PC-9 (cell line): Measurements from ENCODE around the gene SHROOM3. TPM values are rescaled to one million over a fixed set of nuclear protein-coding genes. Genes with fewer than 3 reads are reported as not detected.

Source experiments
- BruUV-seq: library from RNA; stranded (reverse); fragments of 400-500 nt; replicated peaks from 2 replicates; lab custom pipeline; 2021; lab: Mats Ljungman, UMichigan
- CTCF ChIA-PET: fragments of 300-600 bp; sonication (Branson Sonifier 250); formaldehyde crosslinking; loops from one replicate; lab custom pipeline; 2022; ENCODE audit warnings: antibody characterized with exemption; lab: Charles Lee
- POLR2A ChIA-PET: fragments of 300-600 bp; sonication (Branson Sonifier 250); formaldehyde crosslinking; loops from one replicate; lab custom pipeline; 2022; ENCODE audit warnings: antibody characterized with exemption; ENCODE audit not compliant: unreplicated experiment; lab: Charles Lee
- DNase-seq, 2 experiments: peaks; one replicate each; pipeline versions ENCODE4 v3.0.0 to v3.0.0-alpha.2; 2015 to 2022; ENCODE audit warnings: mixed read lengths in 1 of 2
- H2AFZ ChIP-seq: fragments of 200-600 bp; sonication (generic); 2 replicates; pipeline ENCODE4 v1.8.1; 2017; ENCODE audit warnings: antibody characterized with exemption
- H3F3A ChIP-seq: fragments of 200-600 bp; sonication (generic); 2 replicates; pipeline ENCODE4 v1.8.1; 2017; ENCODE audit warnings: antibody characterized with exemption, mild to moderate bottlenecking, low read depth; ENCODE audit not compliant: insufficient read depth
- H3K27ac ChIP-seq: fragments of 200-600 bp; sonication (generic); 2 replicates; pipeline ENCODE4 v1.6.1; 2016; ENCODE audit warnings: mixed run types
- H3K27me3 ChIP-seq: fragments of 200-600 bp; sonication (generic); 2 replicates; pipeline ENCODE4 v1.6.1; 2016; ENCODE audit warnings: low read depth, mixed run types; ENCODE audit not compliant: insufficient read depth
- H3K36me3 ChIP-seq: fragments of 200-600 bp; sonication (generic); 2 replicates; pipeline ENCODE4 v1.6.1; 2016; ENCODE audit warnings: low read depth, mixed run types
- H3K4me1 ChIP-seq: fragments of 200-600 bp; sonication (generic); replicated peaks from 2 replicates; pipeline ENCODE4 v1.6.1; 2016; ENCODE audit warnings: mixed run types; ENCODE audit not compliant: insufficient read depth
- H3K4me2 ChIP-seq: fragments of 200-600 bp; sonication (generic); 2 replicates; pipeline ENCODE4 v1.6.1; 2017; ENCODE audit warnings: mixed run types
- H3K4me3 ChIP-seq: fragments of 200-600 bp; sonication (generic); 2 replicates; pipeline ENCODE4 v1.6.1; 2016; ENCODE audit warnings: mixed run types
- H3K79me2 ChIP-seq: fragments of 200-600 bp; sonication (generic); 2 replicates; pipeline ENCODE4 v1.6.1; 2017; ENCODE audit warnings: low read depth, mixed run types
- H3K9me2 ChIP-seq: fragments of 200-600 bp; sonication (generic); 2 replicates; pipeline ENCODE4 v1.8.1; 2017; ENCODE audit warnings: mild to moderate bottlenecking; ENCODE audit not compliant: insufficient read depth
- H3K9me3 ChIP-seq: fragments of 200-600 bp; sonication (generic); 2 replicates; pipeline ENCODE4 v1.8.1; 2016; ENCODE audit warnings: low read depth; ENCODE audit not compliant: insufficient read depth
- H4K20me1 ChIP-seq: fragments of 200-600 bp; sonication (generic); 2 replicates; pipeline ENCODE4 v1.8.1; 2017; ENCODE audit not compliant: insufficient read depth
- CTCF ChIP-seq: fragments of 200-600 bp; sonication (generic); conservative IDR thresholded peaks from 2 replicates; pipeline ENCODE4 v1.6.1; 2017; ENCODE audit warnings: mixed run types, antibody characterized with exemption, mild to moderate bottlenecking, moderate library complexity
- EZH2 ChIP-seq: fragments of 200-600 bp; sonication (generic); IDR thresholded peaks from 2 replicates; pipeline ENCODE4 v1.8.0; 2017; ENCODE audit warnings: antibody characterized with exemption, low read depth
- intact Hi-C: fragments of 100-400 bp; cut with micrococcal nuclease; formaldehyde crosslinking; loops from one replicate; pipeline ENCODE4 v1.10.0; 2022; ENCODE audit not compliant: unreplicated experiment
- total RNA-seq: library from RNA; stranded (reverse); gene quantifications from 2 replicates; pipeline ENCODE4 v1.2.3, GENCODE V29; 2021

SHROOM3 gene
- total RNA-seq, 1 experiment from 2014 or later = 44.3 TPM

GRCh38 chr4:76823495-76823894 is 388.5 kb downstream of the SHROOM3 start:
- Histone ChIP-seq H2AFZ (no peak overlapping the region), H3K79me2 (no peaks in the 10 kb centered on the region), H3K4me3 (no peak overlapping the region), H3K9me2 (no peaks in the 10 kb centered on the region), H4K20me1 (no peaks in the 10 kb centered on the region), H3K9me3 (no peaks in the 10 kb centered on the region), H3K4me1 (no peaks in the 10 kb centered on the region), H3F3A (no peaks in the 10 kb centered on the region), H3K4me2 (no peak overlapping the region), H3K27ac (no peak overlapping the region), H3K36me3 (no peaks in the 10 kb centered on the region), H3K27me3 (no peaks in the 10 kb centered on the region)
- TF ChIP-seq EZH2 (no peak), CTCF (no peak)
- no peak for DNase-seq
- ChIA-PET POLR2A (no interaction called here), CTCF (no interaction called here)
- no TSS peak for BruUV-seq
- intact Hi-C loops = no loop called here

- H4K20me1 ChIP-seq = no peaks in the 10 kb centered on the region
- peak overlapping the region; percentile 66 for H3K4me2 ChIP-seq
- intact Hi-C loops = loop anchor here (2.0 to 5.0 kb wide), 2 partner anchors 48 to 67 kb away; partner anchors contain the start of gene SOWAHB
- POLR2A ChIA-PET = interaction anchor here (0.6 to 0.7 kb wide), 2 partner anchors 27 to 62 kb away, joined by 4 to 8 read pairs; no protein-coding TSS in a partner anchor
- no peaks in the 10 kb centered on the region for H3F3A ChIP-seq
- TF ChIP-seq EZH2 (no peak), CTCF (no peak)
- no peaks in the 10 kb centered on the region for H3K27me3 ChIP-seq
- DNase-seq = peak in 1 of 2 experiments; percentile 10
- H3K79me2 ChIP-seq = no peaks in the 10 kb centered on the region
- H3K4me3 ChIP-seq = peak overlapping the region; percentile 33; the same call in 1 of the 2 replicates
- peak overlapping the region; percentile 42; the same call in 1 of the 2 replicates for H3K27ac ChIP-seq
- H3K36me3 ChIP-seq = no peaks in the 10 kb centered on the region
- peaks cover 16% of the 10 kb centered on the region for H3K4me1 ChIP-seq
- peak overlapping the region; percentile 77; the same call in 1 of the 2 replicates for H2AFZ ChIP-seq
- no peaks in the 10 kb centered on the region for H3K9me2 ChIP-seq
- no peaks in the 10 kb centered on the region for H3K9me3 ChIP-seq
- no TSS peak for BruUV-seq
- CTCF ChIA-PET = no interaction called here
Measured at GRCh38 chr4:76830612-76830963, 395.6 kb downstream of the SHROOM3 start.

- peaks cover 16% of the 10 kb centered on the region for H3K4me1 ChIP-seq
- H3K27me3 ChIP-seq = no peaks in the 10 kb centered on the region
- no peaks in the 10 kb centered on the region for H3K79me2 ChIP-seq
- DNase-seq = peak; percentile 26 to 71
- peak overlapping the region; percentile 33; the same call in 1 of the 2 replicates for H3K4me3 ChIP-seq
- BruUV-seq = TSS peak; percentile 81
- H3K36me3 ChIP-seq = no peaks in the 10 kb centered on the region
- CTCF ChIA-PET = no interaction called here
- POLR2A ChIA-PET = interaction anchor here (0.6 kb wide), 1 partner anchor 61 kb away, joined by 8 read pairs; no protein-coding TSS in a partner anchor
- no peaks in the 10 kb centered on the region for H3K9me2 ChIP-seq
- H3K4me2 ChIP-seq = peak overlapping the region; percentile 66
- TF ChIP-seq CTCF (no peak), EZH2 (no peak)
- no peaks in the 10 kb centered on the region for H3K9me3 ChIP-seq
- H4K20me1 ChIP-seq = no peaks in the 10 kb centered on the region
- intact Hi-C loops = loop anchor here (2.0 to 5.0 kb wide), 2 partner anchors 48 to 66 kb away; partner anchors contain the start of gene SOWAHB
- peak overlapping the region; percentile 42; the same call in 1 of the 2 replicates for H3K27ac ChIP-seq
- no peaks in the 10 kb centered on the region for H3F3A ChIP-seq
- H2AFZ ChIP-seq = peak overlapping the region; percentile 77; the same call in 1 of the 2 replicates
Measured at GRCh38 chr4:76830964-76831703, 396.1 kb downstream of the SHROOM3 start.
